Measurements from ENCODE around the gene TNFSF10.

DNA sequence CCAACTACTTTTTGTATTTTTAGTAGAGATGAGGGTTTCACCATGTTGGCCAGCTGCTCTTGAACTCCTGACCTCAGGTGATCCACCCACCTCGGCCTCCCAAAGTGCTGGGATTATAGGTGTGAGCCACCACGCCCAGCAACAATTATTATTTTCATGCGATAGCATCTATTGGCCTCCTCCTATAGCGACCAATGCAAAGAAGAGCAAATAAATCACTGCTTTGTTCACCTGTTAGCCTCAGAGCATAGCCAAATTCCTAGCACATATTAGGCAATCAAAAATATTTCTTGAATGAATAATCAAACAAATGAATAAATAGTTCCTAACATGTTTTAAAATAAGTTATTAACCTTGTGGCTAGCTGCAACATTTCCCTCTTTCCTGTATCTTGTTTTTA is 36.8 kb upstream of the TNFSF10 start:
- TF ChIP-seq, protein P1, sequence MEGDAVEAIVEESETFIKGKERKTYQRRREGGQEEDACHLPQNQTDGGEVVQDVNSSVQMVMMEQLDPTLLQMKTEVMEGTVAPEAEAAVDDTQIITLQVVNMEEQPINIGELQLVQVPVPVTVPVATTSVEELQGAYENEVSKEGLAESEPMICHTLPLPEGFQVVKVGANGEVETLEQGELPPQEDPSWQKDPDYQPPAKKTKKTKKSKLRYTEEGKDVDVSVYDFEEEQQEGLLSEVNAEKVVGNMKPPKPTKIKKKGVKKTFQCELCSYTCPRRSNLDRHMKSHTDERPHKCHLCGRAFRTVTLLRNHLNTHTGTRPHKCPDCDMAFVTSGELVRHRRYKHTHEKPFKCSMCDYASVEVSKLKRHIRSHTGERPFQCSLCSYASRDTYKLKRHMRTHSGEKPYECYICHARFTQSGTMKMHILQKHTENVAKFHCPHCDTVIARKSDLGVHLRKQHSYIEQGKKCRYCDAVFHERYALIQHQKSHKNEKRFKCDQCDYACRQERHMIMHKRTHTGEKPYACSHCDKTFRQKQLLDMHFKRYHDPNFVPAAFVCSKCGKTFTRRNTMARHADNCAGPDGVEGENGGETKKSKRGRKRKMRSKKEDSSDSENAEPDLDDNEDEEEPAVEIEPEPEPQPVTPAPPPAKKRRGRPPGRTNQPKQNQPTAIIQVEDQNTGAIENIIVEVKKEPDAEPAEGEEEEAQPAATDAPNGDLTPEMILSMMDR (IDR thresholded peaks at IDR 0.05): no peak
- no peak for TF ChIP-seq POLR2A (IDR thresholded peaks at IDR 0.05)
- TF ChIP-seq EP300 (IDR thresholded peaks at IDR 0.05): peak in 1 of 2 donors; percentile 13

All from tibial nerve (tissue), 4 donors.